A549 treated with ZK216348 at 1 μM for 4 hours (cell line): ENCODE data around the gene DMWD. TPM values are rescaled to one million over a fixed set of nuclear protein-coding genes. Genes with fewer than 3 reads are reported as not detected.

Source experiments
- total RNA-seq: library from RNA; stranded (reverse); fragments of 200-300 nt; extraction: Qiagen RNA extraction; gene quantifications from 5 replicates; pipeline ENCODE4 v1.2.3, GENCODE V29; 2022; ENCODE audit warnings: low read depth

Gene DMWD
- 14.9 to 44.2 TPM (median 40.3 TPM) in 5 replicates for total RNA-seq

DNA sequence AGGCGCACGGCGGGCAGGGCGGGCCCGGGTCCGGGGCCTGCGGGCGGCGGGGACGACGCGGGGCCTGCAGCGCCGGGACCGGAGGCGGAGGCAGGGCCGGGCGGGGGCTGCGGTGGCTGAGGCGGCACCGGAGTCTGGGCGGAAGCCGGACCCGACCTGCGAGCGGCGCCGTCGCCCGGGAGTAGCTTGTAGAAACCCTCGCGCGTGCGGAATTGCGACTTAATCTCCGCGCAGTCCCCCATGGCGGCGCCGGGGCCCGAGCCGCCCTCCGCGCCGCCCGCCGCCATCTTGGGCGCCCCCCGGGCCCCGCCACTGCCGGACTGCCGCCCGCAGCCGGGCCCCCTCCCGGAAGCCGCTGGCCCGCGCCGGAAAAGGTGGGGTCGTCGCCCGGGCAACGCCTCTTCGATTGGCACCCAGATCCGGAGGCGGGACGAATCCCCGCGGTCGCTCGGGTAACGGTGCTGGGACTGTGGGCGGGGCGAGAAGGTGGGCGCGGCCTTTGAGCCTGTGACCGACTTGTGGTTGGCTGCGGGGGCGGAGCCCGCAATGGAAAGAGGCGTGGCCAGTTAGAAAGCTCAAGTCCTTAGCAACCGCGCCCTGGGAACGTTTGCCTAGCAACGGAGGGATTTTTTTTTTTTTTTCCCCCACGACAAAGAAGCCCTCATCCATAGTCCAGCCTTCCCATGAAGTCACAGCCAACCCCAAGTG lies at the start of gene DMWD:
TSS of gene DMWD (minus strand) at position 376 of the 708 bp plus-strand sequence. CDS start at position 287, 89 bp downstream.

GRCh38 chr19:45814851-45815480 lies 22.3 kb upstream of the DMWD start, which contains the start of gene RSPH6A:
Gene RSPH6A, minus strand, starts transcription at chr19:45815308. Its CDS starts 132 bp downstream, at chr19:45815176.

DNA sequence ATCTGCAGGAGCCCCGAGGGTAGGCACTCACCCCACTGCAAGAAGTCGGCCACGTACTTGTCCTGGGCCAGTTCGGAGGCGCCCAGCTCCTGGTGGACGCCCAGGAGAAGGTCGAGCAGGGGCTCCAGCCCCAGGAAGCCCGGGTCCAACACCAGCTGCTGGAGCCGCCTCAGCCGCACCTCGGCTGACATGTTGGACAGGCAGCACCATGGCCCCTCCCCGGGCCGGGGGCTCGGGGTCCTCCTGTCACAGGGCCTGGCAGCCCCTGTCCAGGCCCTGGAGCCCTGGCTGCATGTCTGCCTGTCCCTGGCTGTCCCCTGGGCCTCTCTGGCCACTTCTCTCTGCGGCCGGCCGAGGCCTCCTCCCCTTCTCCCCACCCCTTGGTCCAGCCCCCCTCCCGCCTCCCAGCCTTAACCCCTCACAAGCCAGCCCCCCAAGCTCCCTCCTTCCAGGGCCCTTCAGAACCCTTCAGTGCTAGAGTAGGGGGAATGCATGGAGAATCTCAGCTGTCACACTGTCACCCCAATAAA lies 10.4 kb downstream of the DMWD start, which contains the start of gene DMPK:
TSS of gene DMPK (minus strand) at position 329 of the 530 bp plus-strand sequence. CDS start at position 191, 138 bp downstream.

DNA sequence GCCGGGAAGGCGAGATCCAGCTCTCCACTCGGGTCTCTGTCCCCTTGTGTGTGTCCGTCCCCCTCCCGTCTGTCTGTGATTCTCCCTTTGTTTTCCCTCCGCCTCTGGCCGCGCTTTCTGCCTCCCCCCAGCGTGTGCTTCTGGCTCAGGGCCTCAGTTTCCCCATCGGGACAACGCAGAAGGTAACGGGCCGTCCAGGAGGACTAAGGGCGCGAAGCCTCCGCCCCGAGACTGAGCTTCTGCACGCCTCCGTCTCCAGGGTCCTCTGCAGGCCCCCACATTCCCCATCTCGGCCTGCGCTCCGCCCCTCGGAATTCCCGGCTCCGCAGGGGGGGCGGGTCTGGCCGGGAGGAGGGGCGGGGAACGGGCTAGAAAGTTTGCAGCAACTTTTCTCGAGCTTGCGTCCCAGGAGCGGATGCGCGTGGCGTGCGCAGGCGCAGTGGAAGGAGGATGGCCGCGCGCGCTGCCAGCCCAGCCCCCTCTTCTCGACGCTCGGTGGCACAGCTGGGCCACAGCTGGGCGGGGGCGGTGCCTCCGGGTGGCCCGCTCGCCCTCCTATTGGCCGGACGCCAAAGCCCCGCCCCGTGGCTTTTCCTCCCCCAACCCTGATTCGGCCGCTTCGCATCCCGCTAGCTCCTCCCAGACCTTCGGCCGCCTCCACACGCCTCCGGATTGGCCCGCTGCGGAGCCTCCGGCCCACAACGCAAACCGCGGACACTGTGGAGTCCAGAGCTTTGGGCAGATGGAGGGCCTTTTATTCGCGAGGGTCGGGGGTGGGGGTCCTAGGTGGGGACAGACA lies 23.5 kb downstream of the DMWD start, which contains the start of gene SIX5:
TSS of gene SIX5 (minus strand) at position 269 of the 799 bp plus-strand sequence. CDS start 408 bp downstream, outside the sequence.

GRCh38 chr19:45733160-45733810 lies 59.4 kb downstream of the DMWD start, which contains the start of gene MEIOSIN:
Gene MEIOSIN, plus strand, starts transcription at chr19:45733439. Its CDS starts 1,938 bp downstream, at chr19:45735377.

Other genes starting within 250 kb of the DMWD start
- 11.4 to 19.8 TPM (median 17.0 TPM) in 5 replicates for gene OPA3, start 208.0 kb downstream of the DMWD start, total RNA-seq
- 0.21 to 0.69 TPM (median 0.30 TPM) in 5 replicates for gene GPR4, start 190.6 kb downstream of the DMWD start, total RNA-seq
- gene EML2, start 153.4 kb downstream of the DMWD start, total RNA-seq, result 12.4 to 30.6 TPM (median 26.0 TPM) in 5 replicates
- gene GIPR, start 124.6 kb downstream of the DMWD start, total RNA-seq, result 1.3 to 4.0 TPM (median 2.7 TPM) in 5 replicates
- gene SNRPD2, start 100.9 kb downstream of the DMWD start, total RNA-seq, result 727 to 1,166 TPM (median 803 TPM) in 5 replicates
- gene QPCTL, start 100.2 kb downstream of the DMWD start, total RNA-seq, result 6.1 to 10.3 TPM (median 9.5 TPM) in 5 replicates
- 7.7 to 12.5 TPM (median 9.8 TPM) in 5 replicates for gene FBXO46, start 61.9 kb downstream of the DMWD start, total RNA-seq
- 0.08 TPM in 1 of 5 replicates, not detected in the others for gene MEIOSIN, start 59.4 kb downstream of the DMWD start, total RNA-seq
- gene SIX5, start 23.6 kb downstream of the DMWD start, total RNA-seq, result 15.9 to 31.7 TPM (median 29.2 TPM) in 5 replicates
- 29.8 to 57.5 TPM (median 50.9 TPM) in 5 replicates for gene DMPK, start 10.4 kb downstream of the DMWD start, total RNA-seq
- gene RSPH6A, start 22.5 kb upstream of the DMWD start, total RNA-seq, result not detected in 5 replicates
- 41.7 to 81.9 TPM (median 75.7 TPM) in 5 replicates for gene SYMPK, start 70.3 kb upstream of the DMWD start, total RNA-seq
- 0.35 to 0.93 TPM (median 0.72 TPM) in 5 replicates for gene FOXA3, start 71.5 kb upstream of the DMWD start, total RNA-seq
- 14.9 to 40.5 TPM (median 38.1 TPM) in 5 replicates for gene IRF2BP1, start 93.3 kb upstream of the DMWD start, total RNA-seq
- 5.9 to 11.8 TPM (median 10.4 TPM) in 5 replicates for gene MYPOP, start 109.8 kb upstream of the DMWD start, total RNA-seq
- gene NANOS2, start 121.9 kb upstream of the DMWD start, total RNA-seq, result not detected in 5 replicates
- gene NOVA2, start 181.0 kb upstream of the DMWD start, total RNA-seq, result 0.21 to 0.38 TPM (median 0.29 TPM) in 5 replicates
- 2.6 to 6.1 TPM (median 4.8 TPM) in 5 replicates for gene CCDC61, start 202.6 kb upstream of the DMWD start, total RNA-seq
- not detected in 5 replicates for gene PGLYRP1, start 230.2 kb upstream of the DMWD start, total RNA-seq
- 0.24 to 0.65 TPM (median 0.39 TPM) in 5 replicates for gene IGFL4, start 248.2 kb upstream of the DMWD start, total RNA-seq